Measurements from ENCODE around the gene PCDHGC5. TPM values are rescaled to one million over a fixed set of nuclear protein-coding genes. Genes with fewer than 3 reads are reported as not detected.

PCDHGC5 gene
- total RNA-seq, 1 donor from 2014 or later: 0.43 TPM

- TF ChIP-seq CTCF (IDR thresholded peaks at IDR 0.05) (no peak), EZH2phosphoT487 (IDR thresholded peaks at IDR 0.05) (peak; percentile 33), EZH2 (IDR thresholded peaks at IDR 0.05) (no peak)
- Mint-ChIP-seq H3K27me3 (ENCODE audit: insufficient read depth, low read depth) (peaks cover 10% of the 10 kb centered on the region), H3K27ac (peak overlapping the region; percentile 48), H3K9me3 (peaks cover 58% of the 10 kb centered on the region), H3K36me3 (peaks cover 63% of the 10 kb centered on the region), H3K4me3 (peak overlapping the region; percentile 93), H3K4me1 (peaks cover 15% of the 10 kb centered on the region)
- peak overlapping the region; percentile 64 for H2AFZ ChIP-seq (replicated peaks)
- H3K79me2 ChIP-seq (ENCODE audit: low read depth): no peaks in the 10 kb centered on the region
- peaks cover 13% of the 10 kb centered on the region for H3F3A ChIP-seq (ENCODE audit: low read depth)
- H3K9ac ChIP-seq: peak overlapping the region; percentile 4
- no peaks in the 10 kb centered on the region for H3K36me3 ChIP-seq
- H3K4me2 ChIP-seq: peak overlapping the region; percentile 96
- peaks cover 45% of the 10 kb centered on the region for H3K27me3 ChIP-seq
- peak overlapping the region; percentile 64 for H3K4me3 ChIP-seq
- H4K20me1 ChIP-seq (ENCODE audit: low read depth): peaks cover 33% of the 10 kb centered on the region
- peaks cover 5% of the 10 kb centered on the region for H3K4me1 ChIP-seq
- H3K9me3 ChIP-seq (ENCODE audit: low read depth): no peaks in the 10 kb centered on the region
- H3K27ac ChIP-seq: no peak overlapping the region
- DNase-seq (ENCODE audit: low spot score): peak; percentile 75
Observed at GRCh38 chr5:141476132-141476911, 12.6 kb upstream of the PCDHGC5 start.

GRCh38 chr5:141477044-141477575 is 11.8 kb upstream of the PCDHGC5 start:
- peaks cover 15% of the 10 kb centered on the region for H3K4me1 Mint-ChIP-seq
- peaks cover 13% of the 10 kb centered on the region for H3F3A ChIP-seq (ENCODE audit: low read depth)
- H3K27me3 ChIP-seq: peaks cover 45% of the 10 kb centered on the region
- peaks cover 5% of the 10 kb centered on the region for H3K4me1 ChIP-seq
- no peaks in the 10 kb centered on the region for H3K36me3 ChIP-seq
- no peaks in the 10 kb centered on the region for H3K79me2 ChIP-seq (ENCODE audit: low read depth)
- H3K4me3 Mint-ChIP-seq: peak overlapping the region; percentile 6
- H3K27ac Mint-ChIP-seq: no peak overlapping the region
- H3K27me3 Mint-ChIP-seq (ENCODE audit: insufficient read depth, low read depth): peaks cover 10% of the 10 kb centered on the region
- H3K36me3 Mint-ChIP-seq: peaks cover 61% of the 10 kb centered on the region
- no peak for DNase-seq (ENCODE audit: low spot score)
- H3K27ac ChIP-seq: no peak overlapping the region
- H2AFZ ChIP-seq (replicated peaks): no peak overlapping the region
- H3K9ac ChIP-seq: no peak overlapping the region
- TF ChIP-seq EZH2phosphoT487 (IDR thresholded peaks at IDR 0.05) (no peak), EZH2 (IDR thresholded peaks at IDR 0.05) (no peak), CTCF (IDR thresholded peaks at IDR 0.05) (no peak)
- H3K4me3 ChIP-seq: peak overlapping the region; percentile 64
- H3K9me3 Mint-ChIP-seq: peaks cover 61% of the 10 kb centered on the region
- H3K4me2 ChIP-seq: peak overlapping the region; percentile 96
- peaks cover 33% of the 10 kb centered on the region for H4K20me1 ChIP-seq (ENCODE audit: low read depth)
- H3K9me3 ChIP-seq (ENCODE audit: low read depth): no peaks in the 10 kb centered on the region

- Histone ChIP-seq H4K20me1 (ENCODE audit: low read depth) (peaks cover 35% of the 10 kb centered on the region), H3K27ac (no peak overlapping the region)
- TF ChIP-seq EZH2phosphoT487 (IDR thresholded peaks at IDR 0.05): no peak
- no peak for TF ChIP-seq EZH2 (IDR thresholded peaks at IDR 0.05)
- no peak for TF ChIP-seq CTCF (IDR thresholded peaks at IDR 0.05)
Observed at GRCh38 chr5:141477815-141478214, 11.1 kb upstream of the PCDHGC5 start.

More at GRCh38 chr5:141477815-141478214, 11.1 kb upstream of the PCDHGC5 start:
- DNase-seq (ENCODE audit: low spot score): no peak
- Histone ChIP-seq H3K79me2 (ENCODE audit: low read depth) (peaks cover under 1% of the 10 kb centered on the region), H3K36me3 (no peaks in the 10 kb centered on the region), H3K27me3 (peaks cover 45% of the 10 kb centered on the region), H3K4me1 (peaks cover 5% of the 10 kb centered on the region), H3K9ac (no peak overlapping the region), H3K4me2 (no peak overlapping the region), H3K9me3 (ENCODE audit: low read depth) (no peaks in the 10 kb centered on the region), H3K4me3 (no peak overlapping the region), H3F3A (ENCODE audit: low read depth) (peaks cover 14% of the 10 kb centered on the region), H2AFZ (replicated peaks) (no peak overlapping the region)
- Mint-ChIP-seq H3K36me3 (peaks cover 66% of the 10 kb centered on the region), H3K4me3 (no peak overlapping the region), H3K27me3 (ENCODE audit: insufficient read depth, low read depth) (peaks cover 10% of the 10 kb centered on the region), H3K27ac (no peak overlapping the region), H3K9me3 (peaks cover 66% of the 10 kb centered on the region), H3K4me1 (peaks cover 20% of the 10 kb centered on the region)

Measured in neural progenitor cell (in vitro differentiated cells).